ENCODE measurements around the gene SEMA3D.

SEMA3D gene

GRCh38 chr7:85183296-85183695 lies 3.6 kb downstream of the SEMA3D start:
- DNase-seq: no peak

GRCh38 chr7:85178531-85179298 lies 8.1 kb downstream of the SEMA3D start:
- no peak for DNase-seq

DNA sequence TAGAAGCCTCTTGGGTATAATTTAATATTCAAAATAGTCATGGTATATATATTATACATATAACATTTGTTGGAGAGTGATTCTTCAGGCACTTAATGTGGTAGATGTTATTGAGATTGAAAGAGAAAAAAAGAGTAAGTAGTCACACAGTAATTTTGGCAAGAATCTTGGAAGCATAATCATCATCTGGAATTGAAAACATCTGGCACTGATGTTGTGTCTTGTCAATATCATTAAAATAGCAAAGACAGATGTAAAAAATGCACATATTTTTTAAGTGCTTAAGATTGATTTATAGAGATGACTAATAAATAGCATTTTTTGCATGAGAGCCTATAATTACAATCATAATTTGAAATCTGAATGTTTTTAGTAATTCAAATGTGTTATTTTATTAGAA lies 9.5 kb downstream of the SEMA3D start:
- DNase-seq: no peak

DNA sequence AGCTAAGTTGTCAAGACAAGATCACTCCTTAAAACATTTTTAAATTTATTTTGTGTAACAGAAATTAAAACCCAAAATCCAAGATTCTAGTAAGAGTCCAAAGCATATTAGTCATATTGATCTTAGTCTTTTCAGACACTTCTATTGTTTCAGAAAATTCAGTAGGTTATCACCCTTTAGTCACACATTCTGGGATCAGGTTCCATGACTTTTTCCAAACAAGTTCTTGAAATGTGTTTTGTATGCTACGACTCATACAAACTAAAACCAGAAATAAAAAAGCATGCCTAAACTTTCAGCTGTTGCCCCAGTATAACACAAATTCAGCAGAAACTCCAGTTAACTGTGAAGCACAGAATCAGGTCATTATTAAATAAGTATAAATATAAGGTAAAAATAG lies 10.7 kb downstream of the SEMA3D start:
- no peak for DNase-seq

DNA sequence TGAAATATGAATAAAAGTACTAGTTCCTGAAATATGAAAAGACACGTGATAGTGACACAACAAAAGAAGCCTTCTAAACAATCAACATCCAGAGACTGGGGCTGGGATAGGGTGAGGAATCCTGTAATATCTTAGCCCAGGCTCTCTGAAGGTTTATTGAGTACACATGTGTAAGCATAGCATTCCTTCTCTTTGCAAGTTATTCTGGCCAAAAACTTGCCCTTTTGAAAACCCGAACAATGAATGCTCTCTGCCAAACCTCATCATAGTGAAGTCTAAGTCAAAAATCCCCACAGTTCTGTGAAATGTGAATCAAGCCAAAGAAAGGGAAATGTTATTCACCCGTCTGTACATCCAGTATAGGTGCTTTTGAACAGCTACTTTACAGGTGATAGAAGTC lies 11.6 kb downstream of the SEMA3D start:
- DNase-seq: no peak

GRCh38 chr7:85172530-85172941 lies 14.3 kb downstream of the SEMA3D start:
- no peak for DNase-seq

GRCh38 chr7:85167636-85168035 lies 19.2 kb downstream of the SEMA3D start:
- no peak for DNase-seq

GRCh38 chr7:85165263-85165662 lies 21.6 kb downstream of the SEMA3D start:
- no peak for DNase-seq

GRCh38 chr7:85164376-85164775 lies 22.5 kb downstream of the SEMA3D start:
- no peak for DNase-seq

DNA sequence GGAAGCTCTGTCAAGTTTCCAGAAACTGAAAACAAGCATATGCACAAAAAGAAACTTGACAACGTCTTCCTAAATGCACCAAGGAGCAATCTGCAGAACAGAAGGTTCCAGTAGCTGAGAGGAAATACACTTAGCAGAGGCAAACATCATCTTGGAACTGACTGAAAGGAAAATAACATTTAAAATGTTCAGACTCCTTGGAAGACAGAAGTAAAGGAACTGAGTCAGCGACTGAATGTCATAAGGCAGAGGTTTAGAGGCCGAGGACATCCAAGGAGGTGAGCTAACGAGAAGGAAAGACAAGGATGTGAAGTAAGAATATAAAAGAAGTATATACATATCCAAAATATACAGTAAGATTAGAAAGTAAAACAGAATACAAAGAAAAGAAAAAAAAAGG lies 24.1 kb downstream of the SEMA3D start:
- DNase-seq: no peak

- DNase-seq: no peak
Measured at GRCh38 chr7:85160223-85160622, 26.6 kb downstream of the SEMA3D start.

DNA sequence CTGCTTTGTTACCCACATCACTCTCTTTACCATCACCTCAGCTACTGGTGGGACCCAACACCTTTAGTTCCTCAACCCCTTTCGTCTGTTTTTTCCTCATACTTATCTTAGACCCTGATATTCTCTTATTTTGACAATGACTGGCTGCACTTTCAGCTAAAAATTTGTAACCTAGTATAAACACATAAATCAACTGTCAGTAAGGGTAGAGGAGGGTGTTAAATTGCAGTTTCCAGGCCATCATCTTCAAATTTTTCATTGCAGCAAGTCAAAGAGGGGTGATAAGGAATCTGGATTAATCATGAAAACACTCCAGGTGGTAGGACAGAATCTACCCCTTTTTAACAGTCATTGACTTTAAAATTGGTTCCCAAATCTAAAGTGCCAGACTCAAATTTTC lies 27.9 kb downstream of the SEMA3D start:
- DNase-seq: no peak

- DNase-seq: no peak
Measured at GRCh38 chr7:85156661-85157208, 30.1 kb downstream of the SEMA3D start.

DNA sequence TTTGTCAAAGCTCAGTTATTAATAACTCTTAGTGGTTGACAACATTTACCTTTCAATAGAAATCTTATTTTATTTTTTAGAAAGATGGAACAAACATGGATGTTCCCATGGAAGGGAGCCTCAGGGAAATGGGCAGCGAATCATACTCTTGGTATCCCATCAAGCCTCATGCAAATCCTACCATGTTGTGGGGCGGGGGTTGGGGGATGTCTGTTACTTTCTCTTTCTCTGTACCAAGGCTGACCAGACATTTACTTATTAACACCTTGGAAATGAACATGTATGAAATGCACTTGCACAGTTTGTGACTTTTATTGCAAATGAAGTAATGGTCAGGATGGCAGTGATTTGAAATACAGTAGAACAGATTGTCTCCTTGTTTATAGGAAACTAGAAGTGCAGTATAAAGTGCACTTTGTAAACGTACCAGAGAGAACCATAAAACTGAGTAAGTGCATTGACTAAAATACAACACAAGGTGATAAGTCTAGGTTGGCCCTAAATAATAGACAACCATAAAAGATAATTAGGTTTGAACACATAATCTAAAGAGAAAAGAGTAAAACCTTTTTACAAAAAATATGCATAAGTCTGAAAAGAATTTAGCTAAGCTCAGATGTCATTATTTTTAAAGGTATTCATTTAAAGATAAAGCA lies 32.4 kb downstream of the SEMA3D start:
- no peak for DNase-seq

GRCh38 chr7:85153715-85154114 lies 33.1 kb downstream of the SEMA3D start:
- no peak for DNase-seq

GRCh38 chr7:85150624-85151023 lies 36.2 kb downstream of the SEMA3D start:
- no peak for DNase-seq

GRCh38 chr7:85144771-85145170 lies 42.1 kb downstream of the SEMA3D start:
- no peak for DNase-seq

DNA sequence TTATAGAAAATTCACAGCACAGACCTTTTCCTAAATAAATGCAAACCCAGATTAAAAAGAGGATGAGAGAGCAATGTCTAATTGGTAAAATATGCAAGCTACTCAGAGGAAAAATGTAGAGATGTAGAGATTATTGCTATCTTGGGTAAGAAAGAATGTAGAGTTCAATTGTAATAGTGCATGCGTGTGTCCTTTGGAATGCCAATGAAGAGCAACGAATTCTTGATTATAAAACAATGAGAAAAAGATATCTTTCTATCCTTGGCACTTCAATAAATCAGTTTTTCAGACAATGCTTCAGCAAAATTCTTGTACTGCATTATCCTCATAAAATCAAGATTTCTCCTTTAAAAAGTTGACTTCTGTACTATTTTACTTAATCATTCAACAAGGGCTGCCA lies 50.9 kb downstream of the SEMA3D start:
- DNase-seq: no peak

GRCh38 chr7:85133560-85133959 lies 53.3 kb downstream of the SEMA3D start:
- no peak for DNase-seq

GRCh38 chr7:85133006-85133405 lies 53.9 kb downstream of the SEMA3D start:
- no peak for DNase-seq

DNA sequence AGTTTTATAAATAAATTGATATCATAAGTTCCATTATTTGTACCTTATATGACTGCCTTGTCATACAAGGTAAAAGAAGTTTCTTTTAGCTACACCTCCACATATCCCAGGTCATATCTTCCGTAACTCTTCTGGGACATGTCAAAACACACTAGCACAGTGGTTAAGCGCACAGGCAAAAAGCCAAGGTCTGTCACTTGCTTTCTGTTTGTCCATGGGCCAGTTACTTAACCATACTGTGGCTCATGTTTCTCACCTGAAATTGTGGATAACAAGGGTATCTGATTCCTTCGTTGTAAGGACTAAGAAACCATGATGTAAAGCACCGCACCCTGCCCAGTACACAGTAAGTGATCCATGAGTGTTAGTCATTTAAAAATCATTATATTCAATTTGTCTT lies 56.2 kb downstream of the SEMA3D start:
- DNase-seq: no peak

- DNase-seq: no peak
Measured at GRCh38 chr7:85126383-85126782, 60.5 kb downstream of the SEMA3D start.

- no peak for DNase-seq
Measured at GRCh38 chr7:85125651-85126131, 61.2 kb downstream of the SEMA3D start.

DNA sequence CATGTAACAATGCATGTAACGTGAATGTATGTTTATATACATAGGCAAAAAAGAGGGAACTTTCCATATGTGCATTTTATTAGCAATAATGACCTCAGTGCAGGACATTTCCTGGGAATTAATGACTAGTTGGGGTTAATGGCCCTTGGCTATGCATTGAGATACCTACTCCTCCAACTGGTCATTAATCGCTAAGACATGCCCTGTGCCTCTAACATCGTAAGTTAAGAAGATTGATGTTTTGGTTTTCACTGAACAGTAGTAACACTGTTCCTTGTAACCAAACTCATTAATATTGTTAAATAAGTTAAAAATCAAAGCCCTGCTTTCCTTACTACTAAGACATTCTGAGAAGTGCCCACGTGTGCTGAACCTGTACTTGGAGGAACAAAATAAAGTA lies 61.7 kb downstream of the SEMA3D start:
- DNase-seq: no peak

Measured in stimulated activated CD4-positive, alpha-beta T cell treated with anti-CD3 and anti-CD28 coated beads, Interleukin-4, amount 100 ng/mL, for 1 hour (primary cell).